ENCODE data around the gene JMJD1C. TPM values are rescaled to one million over a fixed set of nuclear protein-coding genes. Genes with fewer than 3 reads are reported as not detected.

The JMJD1C gene
- total RNA-seq, 1 experiment from 2014 or later: 180 TPM

DNA sequence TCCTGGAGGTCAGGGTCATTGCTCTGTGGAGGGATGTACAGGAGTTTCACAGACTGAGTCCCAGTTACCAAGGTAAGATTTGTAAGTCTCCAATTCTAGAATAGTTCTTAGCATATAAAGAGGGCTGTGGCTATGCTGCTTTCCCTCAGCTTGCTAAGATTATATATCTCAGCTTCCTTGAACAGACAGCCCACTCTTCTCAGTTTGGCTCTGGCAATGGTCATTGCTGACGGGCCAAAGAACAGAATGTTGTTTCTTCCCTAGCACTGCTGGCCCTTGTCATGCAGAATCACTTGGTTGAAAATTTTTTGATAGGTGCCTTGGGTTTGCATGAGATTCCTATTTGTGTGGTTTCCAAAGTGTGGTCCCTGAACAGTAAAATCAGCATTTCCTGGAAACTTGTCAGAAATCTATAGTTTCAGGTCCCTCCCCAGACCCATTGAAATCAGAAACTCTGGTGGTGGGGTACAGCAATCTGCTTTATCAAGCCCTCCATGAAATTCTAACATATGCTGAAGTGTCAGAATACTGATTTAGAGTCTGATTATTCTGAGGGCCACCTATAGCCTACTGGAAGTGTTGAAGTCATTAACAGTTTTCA lies 294.4 kb downstream of the JMJD1C start:
- Mint-ChIP-seq H3K36me3 (peaks cover 73% of the 10 kb centered on the region), H3K4me1 (no peaks in the 10 kb centered on the region), H3K4me3 (no peak overlapping the region), H3K27ac (no peak overlapping the region; the same call in 1 of the 2 replicates), H3K9me3 (no peaks in the 10 kb centered on the region), H3K27me3 (ENCODE audit: low read depth) (no peaks in the 10 kb centered on the region)
- TF ChIP-seq ZNF263 (CRISPR knock-in tag; IDR thresholded peaks at IDR 0.05; ENCODE audit: low read depth): no peak
- TF ChIP-seq E2F4 (CRISPR knock-in tag; IDR thresholded peaks at IDR 0.05; ENCODE audit: borderline replicate concordance, low read depth): no peak
- TF ChIP-seq MXD4 (CRISPR knock-in tag; IDR thresholded peaks at IDR 0.05; ENCODE audit: borderline replicate concordance): no peak
- TF ChIP-seq OVOL2 (CRISPR knock-in tag; IDR thresholded peaks at IDR 0.05; ENCODE audit: borderline replicate concordance): no peak
- TF ChIP-seq NR3C1 (CRISPR knock-in tag; conservative IDR thresholded peaks at IDR 0.05; ENCODE audit: low read depth): no peak
- TF ChIP-seq ZNF671 (CRISPR knock-in tag; IDR thresholded peaks at IDR 0.05): no peak
- TF ChIP-seq ELF4 (CRISPR knock-in tag; IDR thresholded peaks at IDR 0.05; ENCODE audit: low read depth): no peak
- no peak for TF ChIP-seq IRF1 (CRISPR knock-in tag; IDR thresholded peaks at IDR 0.05)
- TF ChIP-seq ATF1 (CRISPR knock-in tag; IDR thresholded peaks at IDR 0.05): no peak
- TF ChIP-seq, protein P1, sequence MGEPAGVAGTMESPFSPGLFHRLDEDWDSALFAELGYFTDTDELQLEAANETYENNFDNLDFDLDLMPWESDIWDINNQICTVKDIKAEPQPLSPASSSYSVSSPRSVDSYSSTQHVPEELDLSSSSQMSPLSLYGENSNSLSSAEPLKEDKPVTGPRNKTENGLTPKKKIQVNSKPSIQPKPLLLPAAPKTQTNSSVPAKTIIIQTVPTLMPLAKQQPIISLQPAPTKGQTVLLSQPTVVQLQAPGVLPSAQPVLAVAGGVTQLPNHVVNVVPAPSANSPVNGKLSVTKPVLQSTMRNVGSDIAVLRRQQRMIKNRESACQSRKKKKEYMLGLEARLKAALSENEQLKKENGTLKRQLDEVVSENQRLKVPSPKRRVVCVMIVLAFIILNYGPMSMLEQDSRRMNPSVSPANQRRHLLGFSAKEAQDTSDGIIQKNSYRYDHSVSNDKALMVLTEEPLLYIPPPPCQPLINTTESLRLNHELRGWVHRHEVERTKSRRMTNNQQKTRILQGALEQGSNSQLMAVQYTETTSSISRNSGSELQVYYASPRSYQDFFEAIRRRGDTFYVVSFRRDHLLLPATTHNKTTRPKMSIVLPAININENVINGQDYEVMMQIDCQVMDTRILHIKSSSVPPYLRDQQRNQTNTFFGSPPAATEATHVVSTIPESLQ (CRISPR knock-in tag; IDR thresholded peaks at IDR 0.05): no peak
- no peak for TF ChIP-seq FOXK1 (CRISPR knock-in tag; IDR thresholded peaks at IDR 0.05)
- TF ChIP-seq SP1 (CRISPR knock-in tag; conservative IDR thresholded peaks at IDR 0.05): no peak
- TF ChIP-seq ZMAT4 (CRISPR knock-in tag; IDR thresholded peaks at IDR 0.05): no peak
- no peak for TF ChIP-seq NR1H2 (CRISPR knock-in tag; IDR thresholded peaks at IDR 0.05)
- TF ChIP-seq PRRX2 (CRISPR knock-in tag; IDR thresholded peaks at IDR 0.05): no peak
- TF ChIP-seq GTF2I (CRISPR knock-in tag; conservative IDR thresholded peaks at IDR 0.05): no peak
- no peak for TF ChIP-seq SOX15 (CRISPR knock-in tag; IDR thresholded peaks at IDR 0.05)
- TF ChIP-seq, protein P2, sequence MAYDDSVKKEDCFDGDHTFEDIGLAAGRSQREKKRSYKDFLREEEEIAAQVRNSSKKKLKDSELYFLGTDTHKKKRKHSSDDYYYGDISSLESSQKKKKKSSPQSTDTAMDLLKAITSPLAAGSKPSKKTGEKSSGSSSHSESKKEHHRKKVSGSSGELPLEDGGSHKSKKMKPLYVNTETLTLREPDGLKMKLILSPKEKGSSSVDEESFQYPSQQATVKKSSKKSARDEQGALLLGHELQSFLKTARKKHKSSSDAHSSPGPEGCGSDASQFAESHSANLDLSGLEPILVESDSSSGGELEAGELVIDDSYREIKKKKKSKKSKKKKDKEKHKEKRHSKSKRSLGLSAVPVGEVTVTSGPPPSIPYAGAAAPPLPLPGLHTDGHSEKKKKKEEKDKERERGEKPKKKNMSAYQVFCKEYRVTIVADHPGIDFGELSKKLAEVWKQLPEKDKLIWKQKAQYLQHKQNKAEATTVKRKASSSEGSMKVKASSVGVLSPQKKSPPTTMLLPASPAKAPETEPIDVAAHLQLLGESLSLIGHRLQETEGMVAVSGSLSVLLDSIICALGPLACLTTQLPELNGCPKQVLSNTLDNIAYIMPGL (CRISPR knock-in tag; IDR thresholded peaks at IDR 0.05): no peak
- TF ChIP-seq IRF2 (CRISPR knock-in tag; IDR thresholded peaks at IDR 0.05; ENCODE audit: borderline replicate concordance, low read depth): no peak
- ATAC-seq: no peak
- CTCF ChIA-PET: no interaction called here
- POLR2A ChIA-PET: no interaction called here
- DNase-seq (ENCODE audit: low spot score): no peak

DNA sequence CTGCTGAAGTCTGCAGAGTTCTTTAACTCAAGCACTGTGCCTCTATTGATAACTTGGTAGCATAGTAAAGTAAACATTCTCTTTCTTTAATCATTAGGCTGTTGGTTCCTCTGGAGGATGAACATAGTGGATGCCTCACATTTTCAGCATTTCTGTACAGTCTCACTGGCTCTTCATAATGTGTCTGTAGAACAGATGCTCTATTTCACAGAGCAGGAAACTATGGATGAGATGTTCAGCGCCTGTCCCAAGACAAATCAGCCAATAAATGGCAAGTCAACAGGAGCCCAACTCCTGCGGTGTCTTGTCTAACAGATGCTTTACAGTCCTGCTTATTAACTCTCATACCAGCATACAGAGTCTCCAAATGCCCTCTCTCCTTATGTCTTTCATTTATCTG lies 296.2 kb downstream of the JMJD1C start:
- Mint-ChIP-seq H3K27ac (0 out of 2 replicates have a peak overlapping the region, but pooled peaks have one; percentile 35), H3K27me3 (ENCODE audit: low read depth) (no peaks in the 10 kb centered on the region), H3K36me3 (peaks cover 68% of the 10 kb centered on the region), H3K9me3 (no peaks in the 10 kb centered on the region), H3K4me1 (no peaks in the 10 kb centered on the region), H3K4me3 (no peak overlapping the region)
- ATAC-seq: no peak
- ChIA-PET POLR2A (no interaction called here), CTCF (no interaction called here)
- no peak for DNase-seq (ENCODE audit: low spot score)
- TF ChIP-seq, protein P3, sequence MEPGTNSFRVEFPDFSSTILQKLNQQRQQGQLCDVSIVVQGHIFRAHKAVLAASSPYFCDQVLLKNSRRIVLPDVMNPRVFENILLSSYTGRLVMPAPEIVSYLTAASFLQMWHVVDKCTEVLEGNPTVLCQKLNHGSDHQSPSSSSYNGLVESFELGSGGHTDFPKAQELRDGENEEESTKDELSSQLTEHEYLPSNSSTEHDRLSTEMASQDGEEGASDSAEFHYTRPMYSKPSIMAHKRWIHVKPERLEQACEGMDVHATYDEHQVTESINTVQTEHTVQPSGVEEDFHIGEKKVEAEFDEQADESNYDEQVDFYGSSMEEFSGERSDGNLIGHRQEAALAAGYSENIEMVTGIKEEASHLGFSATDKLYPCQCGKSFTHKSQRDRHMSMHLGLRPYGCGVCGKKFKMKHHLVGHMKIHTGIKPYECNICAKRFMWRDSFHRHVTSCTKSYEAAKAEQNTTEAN (CRISPR knock-in tag; IDR thresholded peaks at IDR 0.05): no peak
- TF ChIP-seq GABPB1 (CRISPR knock-in tag; IDR thresholded peaks at IDR 0.05) (no peak), SOX15 (CRISPR knock-in tag; IDR thresholded peaks at IDR 0.05) (no peak), ZNF425 (CRISPR knock-in tag; conservative IDR thresholded peaks at IDR 0.05) (no peak), MYBL2 (CRISPR knock-in tag; IDR thresholded peaks at IDR 0.05) (no peak), KAT7 (CRISPR knock-in tag; IDR thresholded peaks at IDR 0.05; ENCODE audit: borderline replicate concordance) (no peak), ZNF219 (CRISPR knock-in tag; IDR thresholded peaks at IDR 0.05; ENCODE audit: borderline replicate concordance) (no peak), TEAD4 (CRISPR knock-in tag; IDR thresholded peaks at IDR 0.05) (no peak), TCF7 (CRISPR knock-in tag; IDR thresholded peaks at IDR 0.05; ENCODE audit: low read depth) (no peak), JUN (CRISPR knock-in tag; IDR thresholded peaks at IDR 0.05) (no peak)
